Prostate gland (tissue), 2 donors: ENCODE results near the gene MEF2B.

Source experiments
- POLR2A ChIP-seq: fragments of 450-650 bp; IDR thresholded peaks from one replicate; pipeline ENCODE4 v1.6.1; 2016; ENCODE audit warnings: antibody characterized with exemption, mild to moderate bottlenecking
- TF ChIP-seq, protein P1 (sequence below), 4 experiments: fragments of 200-600 bp in 2 of 4; fragments of 450-650 bp in 2 of 4; sonication (generic) in 2 of 4; IDR thresholded peaks; 1 replicate in 3 of 4; 2 replicates in 1 of 4; pipeline ENCODE4 v1.5.1; 2016 to 2019; ENCODE audit warnings: antibody characterized with exemption in 4 of 4, mild to moderate bottlenecking in 2 of 4, moderate library complexity in 2 of 4

DNA sequence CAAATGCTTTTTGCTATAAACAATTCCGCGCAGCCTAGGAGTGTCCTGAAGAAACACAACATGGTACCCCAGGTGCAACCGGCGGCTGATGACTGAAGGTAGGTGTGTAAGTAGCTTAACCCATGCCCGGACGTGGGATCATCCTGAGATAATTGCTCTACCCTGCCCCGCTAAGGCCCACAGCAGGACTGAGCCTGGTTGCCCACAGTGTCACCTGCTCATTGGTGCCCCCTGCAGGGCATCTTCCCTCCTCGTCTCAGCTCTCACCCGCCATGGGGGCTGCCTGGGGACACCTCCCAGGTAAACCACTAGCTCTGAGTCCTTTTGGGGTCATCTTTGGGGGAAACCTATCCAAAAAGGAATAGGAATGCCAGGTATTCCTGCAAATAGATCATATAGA lies 54.1 kb downstream of the MEF2B start:
- TF ChIP-seq, protein P1, sequence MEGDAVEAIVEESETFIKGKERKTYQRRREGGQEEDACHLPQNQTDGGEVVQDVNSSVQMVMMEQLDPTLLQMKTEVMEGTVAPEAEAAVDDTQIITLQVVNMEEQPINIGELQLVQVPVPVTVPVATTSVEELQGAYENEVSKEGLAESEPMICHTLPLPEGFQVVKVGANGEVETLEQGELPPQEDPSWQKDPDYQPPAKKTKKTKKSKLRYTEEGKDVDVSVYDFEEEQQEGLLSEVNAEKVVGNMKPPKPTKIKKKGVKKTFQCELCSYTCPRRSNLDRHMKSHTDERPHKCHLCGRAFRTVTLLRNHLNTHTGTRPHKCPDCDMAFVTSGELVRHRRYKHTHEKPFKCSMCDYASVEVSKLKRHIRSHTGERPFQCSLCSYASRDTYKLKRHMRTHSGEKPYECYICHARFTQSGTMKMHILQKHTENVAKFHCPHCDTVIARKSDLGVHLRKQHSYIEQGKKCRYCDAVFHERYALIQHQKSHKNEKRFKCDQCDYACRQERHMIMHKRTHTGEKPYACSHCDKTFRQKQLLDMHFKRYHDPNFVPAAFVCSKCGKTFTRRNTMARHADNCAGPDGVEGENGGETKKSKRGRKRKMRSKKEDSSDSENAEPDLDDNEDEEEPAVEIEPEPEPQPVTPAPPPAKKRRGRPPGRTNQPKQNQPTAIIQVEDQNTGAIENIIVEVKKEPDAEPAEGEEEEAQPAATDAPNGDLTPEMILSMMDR (IDR thresholded peaks at IDR 0.05) = peak in 2 of 4 experiments; percentile 19 to 24
- TF ChIP-seq POLR2A = no peak
